Stimulated activated CD8-positive, alpha-beta memory T cell treated with anti-CD3 and anti-CD28 coated beads, Interleukin-15, amount 100 ng/mL, for 1 hour (primary cell): ENCODE data around the gene KDM1A.
"Not testable (repeated sequence)": the region's sequence is repeated elsewhere in the genome, so short reads cannot be mapped to it uniquely, and the experiment has no call there.

Experiments used
- DNase-seq: peaks from one replicate; pipeline ENCODE4 v3.0.0-alpha.2; 2020; ENCODE audit warnings: low read depth

Gene KDM1A

DNA sequence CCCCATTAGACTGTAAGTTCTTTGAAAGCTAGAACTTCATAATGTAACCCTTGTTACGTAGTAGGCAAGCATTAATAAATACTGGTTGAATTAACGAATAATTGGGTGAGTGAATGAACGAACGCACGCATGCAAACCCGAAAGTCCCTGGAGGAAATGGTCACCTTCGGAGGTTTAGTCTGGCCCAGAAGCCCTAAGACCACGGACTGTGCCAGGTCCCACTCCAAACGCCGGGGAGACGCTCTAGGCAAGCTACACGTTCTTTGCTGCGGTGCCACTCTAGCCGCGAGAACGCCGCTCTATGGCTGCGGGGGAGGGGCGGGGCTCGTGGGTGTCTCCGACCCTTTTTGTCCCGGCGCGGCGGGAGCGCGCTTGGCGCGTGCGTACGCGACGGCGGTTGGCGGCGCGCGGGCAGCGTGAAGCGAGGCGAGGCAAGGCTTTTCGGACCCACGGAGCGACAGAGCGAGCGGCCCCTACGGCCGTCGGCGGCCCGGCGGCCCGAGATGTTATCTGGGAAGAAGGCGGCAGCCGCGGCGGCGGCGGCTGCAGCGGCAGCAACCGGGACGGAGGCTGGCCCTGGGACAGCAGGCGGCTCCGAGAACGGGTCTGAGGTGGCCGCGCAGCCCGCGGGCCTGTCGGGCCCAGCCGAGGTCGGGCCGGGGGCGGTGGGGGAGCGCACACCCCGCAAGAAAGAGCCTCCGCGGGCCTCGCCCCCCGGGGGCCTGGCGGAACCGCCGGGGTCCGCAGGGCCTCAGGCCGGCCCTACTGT, at the start of gene KDM1A:
Gene KDM1A (plus strand): TSS at position 375 of the 769 bp plus-strand sequence. CDS start 129 bp downstream, at position 504.
- peak; percentile 87 for DNase-seq

DNA sequence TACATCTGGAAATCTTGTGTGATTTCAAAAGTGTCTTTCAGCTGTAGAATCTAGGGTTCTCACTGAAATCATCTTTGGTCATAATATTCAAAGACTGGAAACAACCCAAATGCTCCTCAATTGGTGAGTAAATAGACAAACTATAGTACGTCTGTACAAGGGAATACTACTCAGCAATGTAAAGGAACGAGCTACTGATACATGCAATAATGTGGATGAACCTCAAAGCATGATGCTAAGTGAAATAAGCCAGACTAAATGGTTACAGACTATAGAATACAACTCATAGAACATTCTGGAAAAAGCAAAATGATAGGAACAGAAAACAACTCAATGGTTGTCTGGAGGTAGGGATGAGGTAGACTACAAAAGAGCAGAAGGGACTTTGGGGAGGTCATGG, 49.2 kb upstream of the KDM1A start:
- DNase-seq: no peak

DNA sequence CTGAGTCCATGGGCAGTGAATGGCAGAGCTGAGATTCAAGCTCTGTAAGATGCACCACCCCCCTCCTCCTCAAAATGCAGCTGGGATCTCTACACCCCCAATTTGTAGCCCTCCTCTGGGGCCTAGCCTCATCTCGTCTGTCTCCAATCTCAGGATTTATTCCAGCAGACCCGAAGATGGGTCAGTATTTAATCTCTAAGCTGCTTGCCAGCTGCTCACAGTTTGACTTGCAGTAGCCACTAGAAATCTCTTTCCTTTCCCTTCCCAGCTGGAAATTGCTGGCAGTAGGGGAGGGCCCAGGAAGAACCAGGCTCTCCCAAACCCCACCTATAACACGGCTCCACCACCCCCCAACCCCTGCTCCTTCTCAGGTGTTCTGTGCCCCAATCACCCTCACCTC, 48.1 kb upstream of the KDM1A start:
- no peak for DNase-seq

GRCh38 chr1:22971611-22972405, 47.5 kb upstream of the KDM1A start:
- no peak for DNase-seq

- no peak for DNase-seq
Observed at GRCh38 chr1:22972760-22973159, 46.5 kb upstream of the KDM1A start, which contains the start of gene LACTBL1. Gene LACTBL1, minus strand, starts transcription at chr1:22972866. Its CDS starts 550 bp downstream, at chr1:22972316.

- DNase-seq: no peak
Observed at GRCh38 chr1:22975694-22976093, 43.6 kb upstream of the KDM1A start.

DNA sequence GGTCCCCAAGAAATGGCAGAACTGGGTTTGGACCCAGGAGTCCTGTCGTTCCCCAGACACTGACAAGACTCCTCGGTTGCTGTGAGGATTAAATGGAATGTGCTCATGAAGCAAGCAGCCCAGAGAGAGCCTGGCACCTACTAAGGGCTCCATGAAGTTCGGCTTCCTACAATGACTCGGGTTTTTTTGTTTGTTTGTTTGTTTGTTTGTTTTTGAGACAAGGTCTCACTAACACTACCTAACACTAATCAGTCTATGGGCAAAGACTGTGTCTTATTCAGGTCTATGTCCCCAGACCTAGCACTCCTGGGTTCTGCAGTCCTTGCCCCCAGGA, 43.2 kb upstream of the KDM1A start:
- DNase-seq: no peak

- peak; percentile 8 for DNase-seq
Observed at GRCh38 chr1:22976461-22977243, 42.6 kb upstream of the KDM1A start.

GRCh38 chr1:22978299-22978698, 41.0 kb upstream of the KDM1A start:
- DNase-seq: no peak

DNA sequence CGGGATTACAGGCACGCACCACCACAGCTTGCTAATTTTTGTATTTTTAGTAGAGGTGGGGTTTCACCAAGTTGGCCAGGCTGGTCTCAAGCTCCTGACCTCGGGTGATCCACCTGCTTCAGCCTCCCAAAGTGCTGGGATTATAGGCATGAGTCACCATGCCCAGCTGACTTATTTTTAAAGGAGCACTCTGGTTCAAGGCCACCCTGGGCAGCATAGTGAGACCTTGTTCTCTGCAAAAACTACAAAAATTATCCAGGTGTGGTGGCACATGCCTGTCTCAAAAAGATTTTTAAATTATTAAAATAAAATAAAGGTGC, 38.8 kb upstream of the KDM1A start:
- DNase-seq: not testable (repeated sequence)

- DNase-seq: no peak
Observed at GRCh38 chr1:22983944-22984343, 35.3 kb upstream of the KDM1A start.

- DNase-seq: not testable (repeated sequence)
Observed at GRCh38 chr1:22992384-22992783, 26.9 kb upstream of the KDM1A start.

- not testable (repeated sequence) for DNase-seq
Observed at GRCh38 chr1:22993220-22993795, 26.0 kb upstream of the KDM1A start.

DNA sequence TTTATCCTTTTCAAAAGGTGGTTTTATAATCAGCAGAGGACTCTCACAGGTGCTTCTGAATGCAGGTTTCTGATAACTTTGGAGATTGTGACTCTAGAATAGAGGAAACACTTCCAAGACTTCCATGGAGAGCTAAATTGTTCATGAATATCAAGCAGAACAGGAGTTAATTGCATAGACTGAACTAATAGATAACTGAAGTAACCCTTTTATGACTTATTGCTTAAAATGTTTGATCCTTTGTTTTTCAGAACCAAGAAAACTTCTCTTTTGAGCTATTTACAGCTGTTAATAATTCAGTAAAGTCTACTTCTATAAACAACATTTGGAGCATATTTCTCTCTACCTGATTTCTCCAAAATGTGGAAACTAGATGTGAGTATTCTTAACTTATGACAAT, 23.5 kb upstream of the KDM1A start:
- DNase-seq: no peak

DNA sequence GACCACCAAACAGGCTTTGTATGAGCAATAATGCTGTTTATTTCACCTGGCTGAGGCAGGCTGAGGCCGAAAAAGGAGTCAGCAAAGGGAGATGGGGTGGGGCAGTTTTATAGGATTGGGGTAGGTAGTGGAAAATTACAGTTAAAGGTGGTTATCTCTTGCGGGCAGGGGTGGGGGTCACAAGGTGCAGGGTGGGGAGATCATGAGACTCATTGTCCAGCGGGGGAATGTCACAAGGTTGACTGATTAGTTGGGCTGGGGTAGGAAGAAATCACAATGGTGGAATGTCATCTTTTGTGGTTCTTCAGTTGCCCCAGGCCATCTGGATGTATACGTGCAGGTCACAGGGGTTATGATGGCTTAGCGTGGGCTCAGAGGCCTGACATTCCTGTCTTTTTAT, 21.7 kb upstream of the KDM1A start:
- DNase-seq: not testable (repeated sequence)

GRCh38 chr1:23000133-23000532, 19.1 kb upstream of the KDM1A start:
- not testable (repeated sequence) for DNase-seq

DNA sequence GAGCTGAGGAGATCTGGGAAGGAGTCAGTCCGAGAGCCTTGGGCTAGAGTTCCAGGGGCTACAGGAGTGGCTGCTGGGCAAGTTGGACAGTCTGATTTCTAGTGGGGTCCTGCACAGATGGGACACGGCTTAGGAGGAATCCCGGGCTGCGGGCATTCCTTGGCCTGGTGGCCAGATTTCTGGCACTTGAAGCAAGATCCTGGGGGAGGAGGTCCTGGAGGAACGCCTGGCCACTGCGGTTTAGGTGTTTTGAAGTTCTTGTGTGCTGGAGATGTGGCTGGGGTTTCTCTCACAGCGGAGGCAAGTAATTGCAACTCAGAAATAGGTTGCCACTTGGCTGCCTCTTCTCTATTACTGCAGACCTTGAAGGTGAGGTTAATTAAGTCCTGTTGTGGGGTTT, 17.1 kb upstream of the KDM1A start:
- not testable (repeated sequence) for DNase-seq

DNA sequence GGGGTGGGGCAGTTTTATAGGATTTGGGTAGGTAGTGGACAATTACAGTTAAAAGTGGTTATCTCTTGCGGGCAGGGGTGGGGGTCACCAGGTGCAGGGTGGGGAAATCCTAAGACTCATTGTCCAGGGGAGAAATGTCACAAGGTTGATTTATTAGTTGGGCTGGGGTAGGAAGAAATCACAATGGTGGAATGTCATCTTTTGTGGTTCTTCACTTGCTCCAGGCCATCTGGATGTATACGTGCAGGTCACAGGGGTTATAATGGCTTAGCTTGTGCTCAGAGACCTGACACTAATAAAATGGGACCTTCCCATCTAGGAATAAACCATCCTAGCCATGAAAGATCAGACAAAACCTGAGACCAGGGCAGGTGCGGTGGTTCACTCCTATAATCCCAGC, 15.2 kb upstream of the KDM1A start:
- DNase-seq: no peak

DNA sequence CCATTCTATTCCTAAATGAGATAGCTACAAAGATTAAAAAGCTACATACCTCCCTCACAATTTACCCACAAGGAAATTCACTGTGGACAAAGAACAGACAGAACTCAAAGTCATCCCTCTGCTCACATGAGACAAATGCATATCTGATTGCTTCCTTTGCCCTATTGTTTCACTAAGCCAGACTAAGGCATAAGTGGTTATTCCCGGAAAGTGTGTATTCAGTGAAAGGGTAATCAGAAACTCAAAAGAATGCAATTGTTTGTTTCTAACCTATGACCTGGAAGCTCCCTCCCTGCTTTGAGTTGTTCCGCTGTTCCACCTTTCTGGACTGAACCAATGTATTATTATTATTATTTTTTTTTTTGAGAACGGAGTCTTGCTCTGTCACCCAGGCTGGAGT, 14.5 kb upstream of the KDM1A start:
- DNase-seq: not testable (repeated sequence)

GRCh38 chr1:23007106-23007505, 12.2 kb upstream of the KDM1A start:
- DNase-seq: no peak

- DNase-seq: no peak
Observed at GRCh38 chr1:23008901-23009300, 10.4 kb upstream of the KDM1A start.

GRCh38 chr1:23010025-23010424, 9.2 kb upstream of the KDM1A start:
- DNase-seq: not testable (repeated sequence)
